Sigmoid colon (tissue), 4 donors: ENCODE data around the gene POLR2J3.
"Not testable (repeated sequence)": the region's sequence is repeated elsewhere in the genome, so short reads cannot be mapped to it uniquely, and the experiment has no call there.

Experiments
- CTCF ChIP-seq, 4 experiments: fragments of 450-650 bp in 3 of 4; fragments of 200-600 bp in 1 of 4; IDR thresholded peaks; one replicate each; pipeline ENCODE4 v1.5.1; 2016 to 2019; ENCODE audit warnings: antibody characterized with exemption in 4 of 4, mild to moderate bottlenecking in 3 of 4, moderate library complexity in 2 of 4
- EP300 ChIP-seq, 4 donors: sonication (generic); formaldehyde crosslinking; IDR thresholded peaks; one replicate each; pipeline ENCODE4 v1.6.1; 2017; ENCODE audit warnings: antibody characterized with exemption in 4 of 4
- POLR2A ChIP-seq, 2 donors: fragments of 450-650 bp; IDR thresholded peaks; one replicate each; pipeline ENCODE4 v1.6.1; 2016; ENCODE audit warnings: antibody characterized with exemption in 2 of 2, mild to moderate bottlenecking in 2 of 2, moderate library complexity in 2 of 2
- POLR2AphosphoS5 ChIP-seq, 4 donors: sonication (generic); formaldehyde crosslinking; IDR thresholded peaks; one replicate each; pipeline ENCODE4 v1.6.1; 2017; ENCODE audit warnings: antibody characterized with exemption in 4 of 4

- TF ChIP-seq POLR2A, CTCF, EP300, POLR2AphosphoS5 (IDR thresholded peaks at IDR 0.05): not testable (repeated sequence)
Measured at GRCh38 chr7:102577315-102578240, 5.2 kb upstream of the POLR2J3 start.
